ENCODE results near the gene ACTA1. TPM values are rescaled to one million over a fixed set of nuclear protein-coding genes. Genes with fewer than 3 reads are reported as not detected.
A peak's percentile ranks its signal among the peaks of the same experiment; 100 is the strongest.

Gene ACTA1
- total and polyA plus RNA-seq, 2 of the 8 experiments (the other 6 are each of a cell fraction or from before 2014, with no cell fraction given): 23.5 to 58.2 TPM

- Histone ChIP-seq H4K91ac (replicated peaks; ENCODE audit: insufficient read length, low read length) (no peak overlapping the region), H2AK5ac (ENCODE audit: low read depth, low read length) (0 out of 2 replicates have a peak overlapping the region, but pooled peaks have one; percentile 32), H4K20me1 (replicated peaks in 1 of 2; ENCODE audit: control insufficient read depth in 1 of 2, insufficient read depth in 2 of 2, low read length in 2 of 2) (peaks cover 0 to 5% of the 10 kb centered on the region in 2 experiments), H4K8ac (ENCODE audit: extremely low read depth, insufficient read depth, low read length) (no peak overlapping the region; the same call in 1 of the 2 replicates), H3K23ac (ENCODE audit: insufficient read length) (no peak overlapping the region), H3K4me3 (ENCODE audit: extremely low read depth in 1 of 4, insufficient read depth in 2 of 4, low read depth in 3 of 4, low read length in 4 of 4) (no peak overlapping the region), H3K56ac (replicated peaks; ENCODE audit: insufficient read length, low read depth, low read length) (no peak overlapping the region), H3K9me3 (ENCODE audit: insufficient read depth in 2 of 2, low read depth in 1 of 2, low read length in 1 of 2) (no peaks in the 10 kb centered on the region), H2BK12ac (ENCODE audit: low read depth, low read length) (0 out of 2 replicates have a peak overlapping the region, but pooled peaks have one; percentile 82), H3K27me3 (replicated peaks in 1 of 4; ENCODE audit: control insufficient read depth in 3 of 4, extremely low read depth in 1 of 4, insufficient read depth in 3 of 4, low read length in 3 of 4) (peaks cover 35 to 63% (median 58%) of the 10 kb centered on the region in 4 experiments), H2BK5ac (ENCODE audit: low read depth, low read length) (no peak overlapping the region), H3K36me3 (ENCODE audit: control insufficient read depth in 2 of 4, insufficient read depth in 4 of 4, low read length in 3 of 4) (no peaks in the 10 kb centered on the region; a peak in 1 of 8 replicates), H3K79me1 (ENCODE audit: low read depth, low read length) (no peaks in the 10 kb centered on the region; the same call in 1 of the 2 replicates), H3K18ac (ENCODE audit: extremely low read depth, low read length) (no peak overlapping the region), H3K79me2 (ENCODE audit: control insufficient read depth in 1 of 2, insufficient read depth in 2 of 2, low read length in 2 of 2) (no peaks in the 10 kb centered on the region), H2AFZ (ENCODE audit: low read length) (no peak overlapping the region), H2BK20ac (ENCODE audit: low read length) (no peak overlapping the region), H2BK15ac (ENCODE audit: low read length) (no peak overlapping the region; the same call in 1 of the 2 replicates), H2BK120ac (replicated peaks; ENCODE audit: low read depth, low read length) (no peak overlapping the region), H4K5ac (ENCODE audit: insufficient read length, low read depth, low read length) (no peak overlapping the region), H3K14ac (ENCODE audit: insufficient read length) (no peak overlapping the region), H3K4ac (replicated peaks; ENCODE audit: insufficient read length, low read depth, low read length) (no peak overlapping the region), H3K4me1 (replicated peaks in 1 of 4; ENCODE audit: control insufficient read depth in 3 of 4, insufficient read depth in 4 of 4, low read length in 3 of 4) (peaks cover 0 to 18% (median 10%) of the 10 kb centered on the region in 4 experiments; a peak in 6 of 7 replicates), H3K9ac (replicated peaks in 1 of 4; ENCODE audit: extremely low read depth in 1 of 4, low read depth in 3 of 4, low read length in 3 of 4) (no peak overlapping the region), H3K27ac (ENCODE audit: low read depth, low read length) (no peak overlapping the region), H3K4me2 (ENCODE audit: insufficient read depth in 1 of 2, low read depth in 2 of 2, low read length in 2 of 2) (peak overlapping the region in 1 of 2 experiments; percentile 76; a peak in 1 of 4 replicates), H3K23me2 (ENCODE audit: low read depth, low read length) (peaks cover 7% of the 10 kb centered on the region)
- TF ChIP-seq RNF2 (IDR thresholded peaks at IDR 0.05; ENCODE audit: borderline replicate concordance, low read depth, low read length, missing control alignments, poor library complexity, severe bottlenecking) (peak; percentile 40), SIN3A (conservative IDR thresholded peaks at IDR 0.05 in 1 of 2, IDR thresholded peaks at IDR 0.05 in 1 of 2; ENCODE audit: low read depth in 1 of 2, low read length in 2 of 2) (no peak), SUZ12 (IDR thresholded peaks at IDR 0.05; ENCODE audit: low read length) (no peak; the same call in 1 of the 2 replicates), NRF1 (IDR thresholded peaks at IDR 0.05; ENCODE audit: low read depth, low read length) (no peak), EZH2 (IDR thresholded peaks at IDR 0.05; ENCODE audit: low read depth, low read length, severe bottlenecking) (peak; percentile 65), MAX (IDR thresholded peaks at IDR 0.05) (no peak), CEBPB (IDR thresholded peaks at IDR 0.05; ENCODE audit: low read depth, low read length) (no peak), HDAC2 (IDR thresholded peaks at IDR 0.05; ENCODE audit: borderline replicate concordance in 1 of 2, low read depth in 2 of 2, low read length in 2 of 2) (no peak)
- DNase-seq (ENCODE audit: low read depth in 1 of 2, low spot score in 2 of 2) (no peak), FAIRE-seq (no peak)
- WGBS, 2 experiments (ENCODE audit: extremely low coverage in 1 of 2, insufficient coverage in 1 of 2, insufficient read length in 1 of 2, insufficient replicate concordance in 2 of 2, low coverage in 1 of 2, low lambda C conversion rate in 2 of 2, missing lambda C conversion rate in 1 of 2): 64% methylated on average over 36 of the region's 37 CpGs; no CpG with 5 or more reads in 1 of the 2 experiments
- CTCF ChIA-PET (ENCODE audit: partially characterized antibody): no interaction called here
- POLR2A ChIA-PET (ENCODE audit: partially characterized antibody): interaction anchor here (6.1 kb wide), 1 partner anchor 24 kb away, joined by 48 read pairs; no protein-coding TSS in a partner anchor
These were observed 989 bp downstream of the ACTA1 start for GRCh38 chr1:229432905-229433304.

Data from H1 (cell line).